Stimulated activated CD4-positive, alpha-beta T cell treated with anti-CD3 and anti-CD28 coated beads, Interleukin-1b, Interleukin-23, amount 100 ng/mL, for 24 hours (primary cell): ENCODE results near the gene NDE1.

Experiments used
- DNase-seq, 4 experiments: peaks; one replicate each; pipeline ENCODE4 v3.0.0-alpha.2; 2020; ENCODE audit warnings: low read depth in 4 of 4, low spot score in 1 of 4

Gene NDE1

GRCh38 chr16:15735610-15736009 lies 85.6 kb downstream of the NDE1 start:
- no peak for DNase-seq

DNA sequence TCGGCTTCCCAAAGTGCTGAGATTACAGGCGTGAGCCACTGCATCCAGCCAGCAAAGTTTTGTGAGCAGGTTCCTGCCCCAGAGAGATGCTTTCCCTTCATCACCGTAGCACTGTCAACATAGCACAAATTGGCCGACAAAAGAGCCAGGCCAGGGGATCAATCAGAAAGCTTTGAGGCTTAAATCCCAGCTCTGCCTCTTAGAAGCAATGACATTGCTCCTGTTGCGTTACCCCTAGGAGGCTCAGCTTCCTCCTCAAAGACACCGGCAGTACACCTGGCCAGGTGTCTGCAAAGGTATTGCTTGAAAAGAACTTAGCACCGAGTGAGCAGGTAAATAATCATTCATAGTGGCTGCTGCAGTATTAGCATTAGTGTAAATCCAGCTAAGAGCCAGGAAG lies 86.5 kb downstream of the NDE1 start:
- no peak for DNase-seq

DNA sequence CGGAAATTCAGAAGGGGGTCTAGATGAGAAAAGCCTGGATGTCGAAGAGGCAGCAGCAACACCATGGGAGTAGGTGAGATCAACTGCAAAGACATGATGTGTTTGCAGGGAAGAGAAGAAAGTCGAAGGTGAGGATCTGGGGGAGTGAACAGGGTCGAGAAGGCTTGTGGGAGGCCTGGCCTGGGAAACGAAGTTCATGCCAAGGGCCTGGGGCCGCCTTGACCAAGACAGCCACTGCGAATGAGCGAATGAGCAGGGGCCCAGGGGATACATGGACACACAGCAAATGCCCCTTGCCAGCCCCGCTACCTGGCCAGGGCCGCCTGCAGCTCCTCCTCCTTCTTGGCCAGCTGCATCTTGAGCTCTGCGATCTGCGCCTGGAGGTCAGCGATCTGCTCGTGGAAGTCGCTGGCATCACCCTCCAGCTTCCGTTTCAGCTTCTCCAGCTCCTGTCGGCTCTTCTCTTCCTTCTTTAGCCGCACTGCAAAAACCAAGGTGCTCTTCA lies 87.1 kb downstream of the NDE1 start:
- no peak for DNase-seq

DNA sequence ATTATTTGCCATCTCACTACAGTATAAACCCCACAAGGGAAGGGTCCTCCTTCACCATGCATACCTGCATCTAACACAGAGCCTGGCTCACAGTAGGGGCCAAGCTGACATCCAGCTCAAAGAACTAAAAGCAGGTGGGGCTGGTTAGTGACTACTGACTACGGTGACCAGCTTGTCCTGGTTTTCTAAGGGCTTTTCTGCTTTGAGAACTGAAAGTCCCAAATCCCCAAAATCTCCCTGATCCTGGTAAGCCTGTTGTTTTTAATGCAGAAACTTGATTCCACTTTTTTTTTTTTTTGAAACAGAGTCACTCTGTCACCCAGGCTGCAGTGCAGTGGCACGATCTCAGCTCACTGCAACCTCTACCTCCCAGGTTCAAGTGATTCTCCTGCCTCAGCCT lies 89.4 kb downstream of the NDE1 start:
- no peak for DNase-seq

GRCh38 chr16:15739950-15740349 lies 89.9 kb downstream of the NDE1 start:
- DNase-seq: no peak

DNA sequence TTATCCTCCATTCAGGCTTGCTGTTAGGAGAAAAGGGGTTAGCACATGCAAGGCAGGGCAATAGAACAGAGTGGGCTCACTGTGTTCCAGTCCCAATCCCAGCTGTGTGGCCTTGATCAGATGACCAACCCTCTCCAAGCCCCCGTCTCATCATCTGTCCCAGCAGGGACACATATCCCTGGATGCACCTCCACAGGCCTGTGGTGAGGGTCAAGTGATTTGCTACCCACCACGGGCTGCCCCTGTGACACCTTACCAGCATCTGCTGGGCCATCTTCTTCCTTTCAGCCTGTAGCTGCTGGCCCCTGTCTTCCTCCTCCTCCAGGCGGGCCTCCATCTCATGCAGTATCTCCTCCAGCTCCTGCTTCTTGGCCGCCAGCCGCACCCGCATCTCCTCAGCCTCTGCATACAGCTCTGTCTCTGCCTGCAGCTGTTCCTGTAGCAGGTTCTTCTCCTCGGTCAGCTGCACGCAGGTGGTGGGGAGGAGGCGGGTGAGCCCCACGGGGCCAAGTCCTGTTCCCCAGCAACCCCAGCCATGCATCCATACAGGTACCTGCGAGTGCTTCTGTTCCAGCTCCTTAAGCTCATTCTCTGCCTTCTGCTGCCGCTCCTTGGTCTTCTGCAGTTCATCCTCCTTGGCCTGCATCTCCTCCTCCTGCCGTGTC lies 91.3 kb downstream of the NDE1 start:
- no peak for DNase-seq

- DNase-seq: no peak
These were observed 92.7 kb downstream of the NDE1 start for GRCh38 chr16:15742716-15743115.

GRCh38 chr16:15743657-15744056 lies 93.6 kb downstream of the NDE1 start:
- DNase-seq: no peak

GRCh38 chr16:15746332-15746731 lies 96.3 kb downstream of the NDE1 start:
- no peak for DNase-seq

DNA sequence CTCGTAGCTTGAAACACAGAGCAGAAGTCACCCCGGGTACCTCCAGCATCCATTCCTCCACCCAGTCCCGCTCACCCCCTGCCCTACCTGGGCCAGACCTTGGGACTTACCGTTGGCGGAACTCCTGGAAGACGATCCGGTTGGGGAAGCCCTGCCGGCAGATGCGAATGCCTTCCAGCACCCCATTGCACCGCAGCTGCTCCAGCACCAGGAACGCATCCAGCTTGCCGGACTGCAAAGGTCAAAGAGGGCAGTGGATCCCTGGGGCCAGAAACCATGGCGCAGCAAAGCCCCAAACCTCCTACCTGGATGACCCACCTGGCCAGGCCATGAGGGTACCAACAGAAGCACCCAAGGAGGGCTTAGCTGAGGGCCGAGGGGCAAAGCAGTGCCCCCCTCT lies 97.9 kb downstream of the NDE1 start:
- DNase-seq: no peak

DNA sequence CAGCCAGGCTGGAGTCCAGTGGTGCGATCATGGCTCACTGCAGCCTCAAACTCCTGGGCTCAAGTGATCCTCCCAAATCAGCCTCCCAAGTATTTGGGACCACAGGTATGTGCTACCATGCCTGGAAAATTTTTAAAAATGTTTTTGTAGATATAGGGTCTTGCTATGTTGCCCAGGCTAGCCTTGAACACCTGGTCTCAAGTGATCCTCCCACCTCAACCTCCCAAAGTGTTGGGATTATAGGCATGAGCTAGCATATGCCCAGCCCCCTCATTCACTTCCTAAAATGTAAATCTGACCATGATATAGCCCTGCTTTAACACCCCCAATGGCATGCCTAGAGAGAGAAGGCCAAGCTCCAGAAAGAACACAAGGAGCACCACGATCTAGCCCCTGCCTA lies 98.6 kb downstream of the NDE1 start:
- DNase-seq: no peak

DNA sequence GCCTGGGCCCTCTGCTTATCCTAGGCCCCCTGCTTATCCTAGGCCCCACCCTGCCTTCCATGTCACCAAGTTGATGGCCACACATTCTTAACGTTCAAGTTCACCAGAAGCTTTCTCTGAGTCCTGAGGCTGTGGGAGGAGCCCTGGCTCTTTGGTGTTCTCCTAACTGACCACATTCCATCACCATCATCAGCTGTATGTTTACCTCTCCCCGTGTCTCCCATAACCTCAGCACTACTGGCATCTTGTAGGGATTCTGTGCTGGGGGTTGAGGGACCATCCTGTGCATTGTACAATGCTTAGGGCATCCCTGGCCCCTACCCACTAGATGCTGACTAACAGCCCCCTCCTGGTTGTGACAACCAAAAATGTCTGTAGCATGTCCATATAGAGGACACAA lies 99.3 kb downstream of the NDE1 start:
- DNase-seq: no peak

- DNase-seq: no peak
These were observed 99.9 kb downstream of the NDE1 start for GRCh38 chr16:15749985-15750384.

DNA sequence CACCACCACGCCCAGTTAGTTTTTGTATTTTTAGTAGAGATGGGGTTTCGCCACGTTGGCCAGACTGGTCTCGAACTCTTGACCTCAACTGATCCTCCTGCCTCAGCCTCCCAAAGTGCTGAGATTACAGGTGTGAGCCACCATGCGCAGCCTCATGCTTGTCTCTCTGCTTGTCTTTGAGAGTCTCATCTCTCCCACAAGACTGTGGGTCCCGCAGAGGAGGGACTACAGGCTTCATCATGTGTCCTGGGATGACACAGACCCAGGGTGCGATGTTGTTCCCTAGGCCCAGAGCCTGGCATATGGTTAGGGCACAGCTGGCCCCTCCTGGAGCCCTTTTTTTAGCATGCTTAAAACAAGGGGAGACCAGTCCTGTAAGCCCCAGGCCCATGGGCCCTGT lies 101.9 kb downstream of the NDE1 start:
- DNase-seq: no peak

GRCh38 chr16:15752717-15753488 lies 102.9 kb downstream of the NDE1 start:
- DNase-seq: no peak

DNA sequence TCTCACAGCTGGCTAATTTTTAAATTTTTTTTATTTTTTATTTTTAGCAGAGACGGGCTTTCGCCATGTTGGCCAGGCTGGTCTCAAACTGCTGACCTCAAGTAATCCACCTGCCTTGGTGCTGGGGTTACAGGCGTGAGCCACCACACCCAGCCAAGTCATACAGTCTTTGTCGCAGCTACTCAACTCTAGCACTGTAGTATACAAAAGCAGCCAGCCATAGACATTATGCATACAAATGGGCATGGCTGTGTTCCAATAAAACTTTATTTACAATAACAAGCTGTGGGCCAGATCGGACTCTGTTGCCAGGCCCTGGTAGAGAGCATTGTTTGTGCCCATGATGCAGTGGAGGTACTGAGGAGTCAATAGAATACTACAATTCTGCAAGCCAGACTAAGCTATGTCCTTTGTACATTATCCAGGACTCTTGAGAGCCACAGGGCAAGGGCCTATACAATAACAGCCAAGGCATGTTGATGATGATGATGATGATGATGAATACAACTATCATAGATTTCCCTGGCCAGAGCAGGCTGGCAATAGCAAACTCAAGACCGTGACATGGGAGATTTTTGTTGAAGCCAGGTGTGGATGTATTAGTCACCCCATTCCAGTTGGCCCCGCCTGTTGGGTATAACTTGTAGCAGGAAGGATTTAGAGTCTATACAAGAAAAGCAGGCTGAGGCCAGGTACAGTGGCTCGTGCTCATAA lies 104.9 kb downstream of the NDE1 start:
- DNase-seq: no peak

- no peak for DNase-seq
These were observed 107.0 kb downstream of the NDE1 start for GRCh38 chr16:15757077-15757386.

GRCh38 chr16:15757630-15758251 lies 107.7 kb downstream of the NDE1 start:
- no peak for DNase-seq

DNA sequence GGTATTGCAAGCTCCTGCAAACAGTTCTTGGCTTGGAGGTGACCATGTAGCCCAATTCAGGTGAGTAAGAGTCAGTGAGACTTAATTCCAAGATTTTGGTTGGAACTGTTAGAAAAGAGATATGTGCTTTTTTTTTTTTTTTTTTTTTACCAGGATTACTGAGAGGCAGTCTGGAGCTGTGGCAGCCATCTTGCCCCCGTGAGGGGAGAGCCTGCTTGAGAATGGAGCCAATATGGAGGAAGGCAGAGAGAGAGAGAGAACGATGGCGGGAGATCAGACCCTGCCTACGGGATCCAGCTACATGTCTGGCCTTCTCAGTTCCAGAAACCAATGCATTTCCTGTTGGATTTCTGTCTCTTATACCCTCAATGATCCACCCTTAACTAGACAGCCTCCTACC lies 109.0 kb downstream of the NDE1 start:
- DNase-seq: no peak

DNA sequence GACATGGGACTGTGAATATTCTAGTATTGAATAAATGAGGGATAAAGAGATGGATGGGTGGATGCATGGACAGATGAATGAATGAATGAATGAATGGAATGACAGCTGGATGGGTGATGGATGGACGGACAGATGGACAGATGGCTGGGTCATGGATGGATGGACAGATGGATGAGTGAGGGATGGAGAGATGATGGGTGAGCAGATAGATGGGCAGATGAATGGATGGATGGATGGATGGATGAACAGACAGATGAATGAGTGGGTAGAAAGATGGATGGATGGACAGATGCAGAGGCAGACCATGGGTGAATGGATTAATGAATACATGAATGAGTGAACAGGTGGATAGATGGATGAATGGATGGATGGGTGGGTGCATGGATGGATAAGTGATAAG lies 110.1 kb downstream of the NDE1 start:
- no peak for DNase-seq

GRCh38 chr16:15764112-15764511 lies 114.1 kb downstream of the NDE1 start:
- no peak for DNase-seq

DNA sequence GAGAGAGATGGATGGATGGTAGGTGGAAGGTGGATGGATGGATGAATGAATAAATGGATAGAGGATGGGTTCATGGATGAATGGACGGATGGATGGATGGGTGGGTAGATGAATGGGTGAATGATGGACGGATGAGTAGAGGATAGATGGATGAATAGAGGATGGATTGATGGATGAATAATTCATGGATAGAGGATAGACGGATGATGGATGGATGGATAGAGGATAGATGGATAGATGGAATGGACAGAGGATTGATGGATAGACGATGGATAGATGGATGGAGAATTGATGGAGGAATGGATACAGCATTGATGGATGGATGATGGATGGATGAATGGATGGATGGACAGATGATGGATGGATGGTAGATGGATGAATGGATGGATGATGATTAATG lies 115.1 kb downstream of the NDE1 start:
- no peak for DNase-seq
